Umbilical cord (tissue), 2 donors: ENCODE measurements around the gene SPDYE18. TPM values are rescaled to one million over a fixed set of nuclear protein-coding genes. Genes with fewer than 3 reads are reported as not detected.
A peak's percentile ranks its signal among the peaks of the same experiment; 100 is the strongest.
"Not testable (repeated sequence)": the region's sequence is repeated elsewhere in the genome, so short reads cannot be mapped to it uniquely, and the experiment has no call there.

Experiments
- DNase-seq: peaks from one replicate; pipeline ENCODE4 v3.0.0-alpha.2; 2015; ENCODE audit warnings: low spot score
- total RNA-seq: library from RNA; depleted of rRNA; stranded (reverse); fragments of >200 nt; gene quantifications from one replicate; pipeline ENCODE4 v1.2.3, GENCODE V29; 2014; ENCODE audit warnings: low replicate concordance; ENCODE audit not compliant: insufficient read depth

Gene SPDYE18
- not detected for total RNA-seq

- DNase-seq: not testable (repeated sequence)
These were observed at the start of gene SPDYE18 for GRCh38 chr7:77062557-77062956. Gene SPDYE18, minus strand, starts transcription at chr7:77062558. Its CDS starts 2,046 bp downstream, at chr7:77060512.

DNA sequence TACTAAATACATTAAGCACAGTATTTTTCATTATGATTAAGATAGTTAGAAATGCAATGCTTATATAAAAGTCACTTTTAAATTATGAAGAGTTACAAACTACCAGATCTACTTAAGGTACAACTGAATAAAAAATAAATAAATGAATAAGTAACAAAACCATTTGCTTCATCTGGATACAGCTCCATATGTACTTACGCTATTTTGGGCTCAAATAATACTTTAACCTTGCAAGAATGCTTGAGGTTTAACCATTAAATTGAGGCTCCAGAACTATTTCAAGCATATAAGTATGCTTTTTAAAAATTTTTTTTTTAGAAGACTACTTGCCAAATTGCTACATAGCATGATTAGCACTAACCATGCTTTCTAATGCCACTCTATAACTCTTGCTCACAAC, 46.0 kb upstream of the SPDYE18 start:
- DNase-seq: not testable (repeated sequence)

DNA sequence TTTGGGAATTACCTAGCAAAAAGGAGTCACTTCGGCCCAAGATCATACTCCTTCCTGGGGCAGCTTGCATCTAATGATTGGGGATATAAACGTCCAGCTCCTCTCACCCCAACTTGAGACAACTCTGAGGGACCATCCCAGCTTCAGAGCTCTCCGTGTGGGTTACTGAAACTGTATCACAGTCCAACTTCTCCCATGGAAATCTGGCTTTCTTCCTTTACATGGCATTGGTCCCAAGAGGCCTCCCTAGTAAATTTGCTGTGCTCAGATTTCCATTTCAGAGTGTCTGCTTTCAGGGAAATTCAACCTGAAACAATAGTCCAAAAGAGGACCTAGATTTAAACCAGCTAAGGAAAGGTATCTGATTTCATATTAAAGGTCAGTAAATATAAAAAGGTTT, 45.3 kb upstream of the SPDYE18 start:
- DNase-seq: not testable (repeated sequence)

DNA sequence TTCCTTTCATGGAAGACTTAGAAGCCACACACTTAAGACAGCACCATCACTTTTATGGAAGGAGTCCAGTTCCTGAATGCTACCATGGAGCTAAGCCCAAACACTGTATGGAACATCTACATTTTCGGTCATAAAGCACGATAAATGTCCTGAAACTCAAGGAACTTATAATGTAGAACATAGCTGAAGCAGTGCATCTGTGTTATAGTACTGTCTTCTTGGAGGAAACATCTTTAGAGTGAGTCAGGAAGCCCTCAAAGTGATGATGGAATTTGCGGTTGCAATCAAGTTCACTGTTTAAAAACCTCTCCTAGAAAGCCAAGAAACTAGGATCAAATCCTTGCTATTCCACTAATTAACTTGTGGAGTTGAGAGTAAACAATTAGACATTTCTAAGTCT, 43.5 kb upstream of the SPDYE18 start:
- DNase-seq: not testable (repeated sequence)

GRCh38 chr7:77102671-77103070, 40.3 kb upstream of the SPDYE18 start:
- not testable (repeated sequence) for DNase-seq

DNA sequence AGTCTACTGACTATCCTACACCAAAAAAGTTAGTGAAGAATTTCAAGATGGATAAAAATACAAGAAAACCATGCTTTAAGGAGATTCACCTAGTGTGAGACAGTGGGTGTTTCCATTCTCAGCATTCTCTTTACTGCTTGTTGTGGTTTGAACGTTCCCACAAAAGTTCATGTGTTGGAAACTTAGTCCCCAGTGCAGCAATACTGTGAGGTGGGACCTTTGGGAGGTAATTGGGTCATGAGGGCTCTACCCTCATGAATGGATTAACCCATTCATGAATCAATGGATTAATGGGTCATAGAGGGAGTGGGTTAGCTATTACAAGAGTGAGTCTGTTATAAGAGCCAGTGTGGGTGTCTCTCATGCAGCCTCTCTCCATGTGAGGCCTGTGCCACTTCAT, 38.8 kb upstream of the SPDYE18 start:
- DNase-seq: not testable (repeated sequence)

DNA sequence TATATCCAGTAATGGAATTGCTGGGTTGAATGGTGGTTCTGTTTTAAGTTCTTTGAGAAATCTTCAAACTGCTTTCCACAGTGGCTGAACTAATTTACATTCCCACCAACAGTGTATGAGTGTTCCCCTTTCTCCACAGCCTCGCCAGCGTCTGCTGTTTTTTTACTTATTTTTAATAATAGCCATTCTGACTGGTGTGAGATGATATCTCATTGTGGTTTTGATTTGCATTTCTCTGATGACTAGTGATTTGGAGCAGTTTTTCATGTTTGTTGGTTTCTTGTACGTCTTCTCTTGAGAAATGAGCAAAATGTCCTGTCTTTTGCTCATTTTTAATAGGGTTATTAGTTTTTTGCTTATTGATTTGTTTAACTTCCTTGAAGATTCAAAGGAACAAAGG, 38.1 kb upstream of the SPDYE18 start:
- not testable (repeated sequence) for DNase-seq

- DNase-seq: not testable (repeated sequence)
These were observed 29.9 kb upstream of the SPDYE18 start for GRCh38 chr7:77092301-77092700.

DNA sequence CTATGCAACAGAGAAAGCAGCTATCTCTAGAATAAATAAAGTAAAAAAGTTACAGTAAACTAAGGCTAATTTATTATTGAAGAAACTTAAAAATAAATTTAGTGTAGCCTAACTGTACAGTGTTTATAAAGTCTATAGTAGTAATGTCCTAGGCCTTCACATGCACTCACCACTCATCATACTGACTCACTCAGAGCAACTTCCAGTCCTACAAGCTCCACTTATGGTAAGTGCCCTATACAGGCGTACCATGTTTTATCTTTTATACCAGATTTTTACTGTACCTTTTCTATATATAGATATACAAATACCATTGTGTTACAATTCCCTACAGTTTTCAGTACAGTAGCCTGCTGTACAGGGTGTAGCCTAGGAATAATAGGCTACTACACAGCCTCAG, 19.8 kb upstream of the SPDYE18 start:
- not testable (repeated sequence) for DNase-seq

DNA sequence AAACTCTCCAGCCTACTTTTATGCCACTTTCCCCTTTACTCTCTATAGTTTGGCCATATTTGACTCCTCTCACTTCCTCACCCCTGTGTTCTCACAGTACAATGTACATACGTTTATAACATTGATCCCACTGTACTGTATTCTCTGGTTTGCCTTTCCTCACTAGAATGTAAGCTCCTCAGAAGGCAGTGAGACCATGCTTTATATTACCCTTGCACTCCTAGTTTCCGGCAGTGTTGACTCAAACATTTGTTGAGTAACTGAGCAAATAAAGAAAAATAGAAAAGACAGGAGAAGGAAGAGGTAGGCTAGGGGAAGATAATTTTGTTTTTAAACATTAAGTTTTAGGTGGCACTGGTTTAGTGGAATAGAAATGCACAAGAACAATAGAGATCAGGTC, 17.9 kb upstream of the SPDYE18 start:
- not testable (repeated sequence) for DNase-seq

DNA sequence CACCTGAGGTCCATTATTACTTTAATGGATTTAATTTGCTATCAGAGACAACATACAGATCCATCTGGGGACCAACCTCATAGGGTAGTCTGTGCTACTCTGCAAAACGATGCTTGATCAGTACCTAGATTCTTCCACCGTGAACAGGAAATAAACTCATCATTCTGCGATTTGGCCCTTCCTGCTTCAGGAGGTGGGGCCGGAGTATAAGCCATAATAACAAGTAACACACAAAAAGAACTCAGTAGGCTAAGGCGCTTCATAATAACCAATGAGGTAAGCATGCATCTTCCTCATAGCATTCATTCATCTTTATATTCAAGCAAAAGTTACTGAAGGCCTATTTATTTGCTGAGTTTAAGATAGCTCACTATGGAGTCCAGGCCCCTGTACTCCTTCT, 17.3 kb upstream of the SPDYE18 start:
- DNase-seq: not testable (repeated sequence)

DNA sequence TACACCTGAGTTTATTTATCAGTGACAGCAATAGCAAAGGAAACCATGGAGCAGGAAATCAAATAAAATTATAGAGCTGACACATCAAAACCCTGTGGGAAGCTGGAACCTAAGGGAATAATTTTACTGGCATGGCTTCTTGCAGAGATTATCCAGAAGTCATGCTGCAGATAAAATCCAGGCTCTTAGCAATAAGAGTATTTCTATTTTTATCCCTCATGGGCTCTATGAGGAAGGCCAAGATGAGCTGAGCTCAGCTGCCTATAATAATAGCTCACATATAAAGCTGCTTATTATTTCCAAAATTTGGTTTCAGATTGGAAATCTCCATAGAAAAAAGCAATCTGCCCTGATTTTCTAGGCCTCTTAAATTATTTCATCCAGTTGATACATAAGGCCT, 16.8 kb upstream of the SPDYE18 start:
- DNase-seq: peak; percentile 19

- DNase-seq: not testable (repeated sequence)
These were observed 14.7 kb upstream of the SPDYE18 start for GRCh38 chr7:77077060-77077459.

DNA sequence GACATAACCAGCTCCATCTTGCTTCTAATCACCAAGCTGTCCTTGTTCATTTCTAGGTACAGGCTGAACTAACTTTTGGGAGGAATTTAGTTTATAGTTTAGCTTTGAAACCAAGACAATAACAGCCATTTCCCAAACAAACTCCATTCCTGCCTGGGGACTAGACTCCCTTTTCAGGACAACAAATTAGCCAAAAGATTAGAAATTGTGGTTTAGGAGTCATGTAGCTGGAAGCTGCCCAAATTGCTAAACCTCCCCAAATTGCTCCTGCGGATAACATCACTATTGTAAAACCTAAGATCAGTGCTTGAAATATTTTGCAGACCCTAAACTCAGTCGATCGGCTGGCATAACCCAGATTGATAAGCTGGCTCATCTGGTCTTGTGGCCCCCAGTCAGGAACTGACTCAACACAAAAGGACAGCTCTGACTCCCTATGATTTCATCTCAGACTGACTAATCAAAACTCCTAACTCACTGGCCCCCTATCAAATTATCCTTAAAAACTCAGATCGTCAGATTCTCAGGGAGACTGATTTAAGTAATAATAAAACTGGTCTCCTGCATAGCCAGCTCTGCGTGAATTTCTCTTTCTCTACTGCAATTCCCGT, 12.5 kb upstream of the SPDYE18 start:
- DNase-seq: not testable (repeated sequence)

- DNase-seq: not testable (repeated sequence)
These were observed 8.8 kb upstream of the SPDYE18 start for GRCh38 chr7:77071108-77071507.

DNA sequence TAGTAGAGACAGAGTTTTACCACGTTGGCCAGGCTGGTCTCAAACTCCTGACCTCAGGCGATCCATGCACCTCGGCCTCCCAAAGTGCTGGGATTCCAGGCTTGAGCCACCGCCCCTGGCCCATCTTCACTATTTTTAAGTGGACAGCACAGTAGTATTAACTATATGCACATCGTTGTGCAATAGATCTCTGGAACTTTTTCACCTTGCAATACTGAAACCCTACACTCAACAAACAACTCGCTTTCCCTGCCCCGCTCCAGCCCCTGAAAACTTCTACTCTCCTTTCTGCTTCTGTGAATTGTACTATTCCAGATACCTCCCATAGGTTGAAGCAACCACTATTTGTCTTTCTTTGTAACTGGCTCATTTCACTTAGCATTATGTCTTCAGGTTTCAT, 3.5 kb upstream of the SPDYE18 start:
- not testable (repeated sequence) for DNase-seq

DNA sequence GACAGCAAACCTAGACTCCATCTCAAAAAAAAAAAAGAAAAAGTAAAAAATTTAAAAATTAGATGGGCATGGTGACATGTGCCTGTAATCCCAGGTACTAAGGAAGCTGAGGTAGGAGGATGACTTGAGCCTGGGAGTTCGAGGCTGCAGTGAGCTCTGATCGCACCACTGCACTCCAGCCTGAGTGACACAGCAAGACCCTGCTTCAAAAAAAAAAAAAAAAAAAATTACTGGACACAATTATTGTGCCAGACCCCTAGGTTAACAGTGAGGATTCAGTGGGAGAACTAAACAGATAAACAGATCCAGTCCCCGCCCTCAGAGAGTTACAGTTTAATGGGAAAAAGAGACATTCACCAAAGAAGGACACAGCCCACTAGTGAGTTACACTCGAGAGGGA, 1.4 kb upstream of the SPDYE18 start:
- DNase-seq: not testable (repeated sequence)

DNA sequence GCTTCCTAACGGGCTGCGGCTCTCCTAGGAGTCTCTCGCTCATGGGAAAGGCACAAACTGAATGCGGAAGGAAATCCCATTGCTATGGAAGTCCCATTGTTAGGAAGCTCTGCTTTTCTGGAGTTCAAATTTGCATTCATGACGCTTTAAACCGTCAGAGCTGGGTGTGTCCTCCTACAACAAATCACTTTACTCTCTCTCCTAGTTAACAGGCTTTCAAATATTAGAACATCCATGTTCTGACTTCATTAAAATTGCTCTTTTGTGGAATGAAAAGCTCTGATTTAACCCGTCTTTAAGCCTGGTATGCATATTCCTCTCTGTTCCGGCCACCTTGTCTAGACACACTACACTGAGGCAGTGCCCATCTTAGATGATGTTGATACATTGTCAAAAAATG, 30.1 kb downstream of the SPDYE18 start, which contains the start of gene SPDYE17:
Gene SPDYE17, minus strand, starts transcription at position 101 of the 400 bp plus-strand sequence. CDS start 1,791 bp downstream, outside the sequence.
- DNase-seq: not testable (repeated sequence)

DNA sequence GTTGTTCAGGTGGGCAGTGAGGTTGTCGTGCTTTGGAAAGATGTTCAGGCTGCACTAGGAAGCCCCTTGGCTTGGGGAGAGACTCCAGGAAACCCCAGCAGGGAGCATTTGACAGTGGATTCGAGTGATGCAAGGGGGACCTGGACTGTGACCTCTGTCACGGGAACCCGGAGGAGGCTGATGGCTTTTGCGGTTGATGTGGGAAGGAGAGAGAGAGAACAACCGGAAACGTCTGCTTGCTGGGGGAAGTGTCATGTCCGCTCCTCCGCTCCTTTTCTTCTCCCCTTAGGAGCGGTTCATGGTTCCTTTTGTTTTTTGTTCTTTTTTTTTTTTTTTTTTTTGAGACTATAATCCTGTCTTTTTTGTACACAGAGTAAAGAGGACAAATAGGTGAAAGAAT, 36.0 kb downstream of the SPDYE18 start:
- DNase-seq: not testable (repeated sequence)

- not testable (repeated sequence) for DNase-seq
These were observed 52.2 kb downstream of the SPDYE18 start for GRCh38 chr7:77010074-77010680.

- DNase-seq: not testable (repeated sequence)
These were observed 54.4 kb downstream of the SPDYE18 start for GRCh38 chr7:77008000-77008399.

- not testable (repeated sequence) for DNase-seq
These were observed 55.9 kb downstream of the SPDYE18 start for GRCh38 chr7:77006127-77007110.
